Measurements from ENCODE around the gene CRY1.

DNA sequence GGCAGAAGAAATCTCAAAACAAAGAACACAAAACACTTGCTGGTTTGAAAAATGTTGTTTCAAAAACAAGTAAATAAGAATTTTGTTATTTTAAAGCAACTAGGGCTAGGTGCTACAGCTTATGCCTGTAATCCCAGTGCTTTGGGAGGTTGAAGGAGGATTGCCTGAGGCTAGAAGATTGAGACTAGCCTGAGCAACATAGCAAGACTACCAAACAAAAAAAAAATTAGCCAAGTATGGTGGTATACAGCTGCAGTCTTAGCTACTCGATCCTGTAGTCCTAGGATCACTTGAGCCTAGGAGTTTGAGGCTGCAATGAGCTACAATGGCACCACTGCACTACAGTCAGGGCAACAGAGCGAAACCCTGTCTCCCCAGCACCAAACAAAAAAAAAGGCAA is 73.8 kb downstream of the CRY1 start:
- TF ChIP-seq CTCF (conservative IDR thresholded peaks at IDR 0.05; ENCODE audit: low read length) (no peak), EZH2phosphoT487 (IDR thresholded peaks at IDR 0.05; ENCODE audit: borderline replicate concordance) (no peak)
